Measurements from ENCODE around the gene ZCCHC24.

ZCCHC24 gene

DNA sequence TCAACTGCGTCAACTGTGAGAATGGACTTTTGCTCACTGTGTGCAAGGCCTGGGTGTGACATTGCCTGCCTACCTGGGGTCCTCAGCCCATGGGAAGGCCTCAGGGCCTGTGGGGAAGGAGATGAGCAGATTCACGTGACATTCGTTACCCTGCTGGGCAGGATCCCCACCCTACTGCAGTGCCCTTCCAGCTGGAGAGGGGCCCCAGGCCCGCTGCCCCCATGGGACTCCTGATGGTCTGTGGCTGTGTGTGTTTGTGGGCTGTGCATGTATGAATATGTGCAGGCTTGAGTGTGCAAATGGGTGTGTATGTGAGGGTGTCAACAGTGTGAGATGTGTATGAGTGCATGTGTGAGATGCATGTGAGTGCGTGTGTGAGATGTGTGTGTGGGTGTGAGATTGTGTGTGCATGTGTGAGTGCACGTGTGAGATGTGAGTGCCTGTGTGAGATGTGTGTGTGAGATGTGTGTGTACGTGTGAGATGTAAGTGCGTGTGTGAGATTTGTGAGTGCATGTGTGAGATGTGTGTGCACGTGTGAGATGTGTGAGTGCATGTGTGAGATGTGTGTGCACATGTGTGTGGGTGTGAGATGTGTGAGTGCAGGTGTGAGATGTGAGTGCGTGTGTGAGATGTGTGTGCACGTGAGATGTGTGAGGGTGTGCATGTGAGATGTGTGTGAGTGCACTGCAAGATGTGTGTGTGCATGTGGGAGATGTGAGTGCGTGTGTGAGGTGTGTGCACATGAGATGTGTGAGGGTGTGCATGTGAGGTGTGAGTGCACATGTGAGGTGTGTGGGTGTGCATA, 68.5 kb downstream of the ZCCHC24 start:
- peak in 2 of 10 donors; percentile 12 to 72 for DNase-seq
- intact Hi-C loops (cut with DNase I), result no loop called here

DNA sequence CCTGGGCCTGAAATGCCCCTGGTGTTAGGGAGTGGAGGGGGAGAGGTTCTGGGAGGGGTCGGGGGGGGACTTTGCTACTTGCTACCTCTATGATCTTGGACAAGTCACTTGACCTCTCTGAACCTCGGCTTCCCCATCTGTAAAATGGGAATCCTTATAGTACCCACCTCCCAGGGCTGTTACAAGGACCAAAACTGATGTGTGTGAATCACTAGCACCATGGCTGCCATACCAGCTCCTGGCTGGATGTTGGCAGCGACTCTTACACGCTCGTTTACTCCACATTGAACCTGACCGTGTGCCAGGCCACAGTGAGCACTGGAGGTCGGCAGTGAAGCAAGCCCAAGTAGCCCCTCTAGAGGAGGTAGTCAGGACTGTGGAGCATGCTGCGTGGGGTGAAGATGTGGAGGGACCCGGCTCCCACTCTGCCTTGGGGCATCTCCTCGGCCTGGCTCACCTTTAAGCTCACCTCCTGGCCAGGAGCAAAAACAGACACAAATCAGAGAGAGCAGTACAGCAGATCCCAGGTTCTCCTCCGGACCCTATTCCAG, 69.3 kb downstream of the ZCCHC24 start:
- intact Hi-C loops (cut with DNase I), result no loop called here
- DNase-seq, result peak in 3 of 10 donors; percentile 3 to 59 (median 47)

DNA sequence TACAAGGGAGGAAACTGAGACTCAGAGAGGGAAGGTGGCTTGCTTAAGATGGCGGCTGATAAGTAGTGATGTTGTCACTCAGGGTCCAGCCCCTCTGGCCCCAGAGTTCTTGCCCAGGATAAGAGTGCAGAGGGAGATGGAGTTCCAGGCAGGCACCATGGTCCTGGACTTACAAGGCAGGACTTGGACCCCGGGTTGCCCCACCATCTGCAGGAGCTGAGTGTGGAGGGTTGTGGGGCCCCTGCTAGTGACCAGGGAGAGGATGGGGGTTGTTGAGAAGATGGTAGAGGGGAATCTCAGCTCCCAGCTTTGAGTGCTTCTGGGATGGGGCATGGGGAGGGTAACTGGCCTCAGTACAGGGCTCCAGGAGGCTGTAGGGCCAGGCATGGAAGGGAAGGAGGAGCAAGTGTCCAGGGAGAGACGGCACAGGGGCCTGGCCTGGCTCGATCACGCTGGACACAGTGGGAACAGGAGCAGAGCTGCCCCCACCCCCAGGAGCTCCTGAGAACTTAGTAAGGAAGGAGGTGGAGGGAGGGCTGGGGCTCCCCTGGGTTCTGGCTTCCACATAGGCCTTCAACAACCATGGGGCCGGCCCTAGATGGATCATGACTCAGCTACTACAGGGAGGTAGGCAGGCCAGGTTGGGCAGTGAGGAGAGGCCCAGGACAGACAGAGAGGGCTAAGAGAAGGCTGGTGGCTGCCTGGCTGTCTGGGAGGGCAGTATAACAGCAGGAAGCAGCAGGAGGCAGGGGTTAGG, 69.9 kb downstream of the ZCCHC24 start:
- peak in 3 of 10 donors; percentile 10 to 69 (median 66) for DNase-seq

DNA sequence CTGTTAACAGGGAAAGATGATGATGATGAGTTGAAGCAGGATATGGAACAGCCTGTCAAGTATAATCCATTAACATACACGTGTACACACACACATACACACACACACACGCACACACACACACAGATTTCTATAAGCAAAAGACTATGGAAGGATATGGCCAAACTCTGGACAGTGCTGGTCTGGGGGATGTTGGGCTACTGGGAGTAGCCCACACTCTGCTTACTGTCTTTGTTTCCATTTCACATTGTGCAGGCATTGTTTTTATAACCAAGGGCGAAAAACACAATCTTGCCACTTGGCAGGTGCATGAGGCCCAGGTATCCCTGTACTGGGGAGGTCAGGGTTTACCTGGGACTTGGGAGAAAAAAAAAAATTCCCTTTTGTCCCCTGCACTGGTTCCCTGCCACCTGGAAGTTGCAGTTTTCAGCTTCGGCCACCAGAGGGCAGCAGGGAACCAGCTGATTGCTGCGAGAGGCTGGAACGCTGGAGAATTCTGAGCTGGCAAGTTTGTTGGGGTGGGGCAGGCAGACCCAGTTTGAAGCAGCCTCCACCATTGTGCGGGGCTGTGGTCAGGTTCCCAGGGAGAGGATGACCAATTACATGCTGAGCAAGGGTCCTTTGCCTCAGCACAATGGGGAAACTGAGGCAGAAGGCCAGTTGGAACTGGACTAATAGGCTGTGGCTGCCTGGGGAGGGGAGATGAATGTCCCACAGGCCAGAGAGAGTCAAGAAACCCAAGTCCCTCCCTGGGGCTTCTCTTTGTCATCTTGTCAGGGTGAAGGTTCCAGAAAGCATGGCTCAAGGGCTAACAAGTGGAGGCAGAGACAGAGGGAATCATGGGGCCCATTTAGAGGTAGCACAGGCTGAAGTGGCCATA, 70.9 kb downstream of the ZCCHC24 start:
- DNase-seq, result peak; percentile 59 to 97 (median 87)
- intact Hi-C loops (cut with DNase I), result loop anchor here (1.0 to 5.0 kb wide), 2 partner anchors 93 to 113 kb away; no protein-coding TSS in a partner anchor

More for the DNA sequence above, 69.9 kb downstream of the ZCCHC24 start:
- intact Hi-C loops (cut with DNase I), result no loop called here

DNA sequence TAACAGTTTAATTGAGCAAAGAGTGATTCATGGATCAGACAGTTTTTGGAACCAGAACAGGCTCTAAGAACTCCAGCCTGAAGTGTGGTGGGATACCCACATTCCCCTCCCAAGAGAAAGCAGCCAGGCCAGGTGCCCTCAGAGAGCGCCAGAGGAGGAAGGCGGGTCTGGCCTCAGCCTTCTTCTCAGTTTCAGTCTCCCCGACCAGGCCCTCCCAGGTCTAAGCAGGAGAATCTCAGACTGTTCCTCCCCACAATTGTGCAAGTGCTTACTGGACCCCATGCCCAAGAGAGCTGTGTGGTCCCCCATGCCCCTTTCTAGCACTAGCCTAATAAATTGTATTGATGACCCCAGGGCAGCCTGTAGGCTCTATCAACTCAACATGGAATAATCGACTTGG, 72.6 kb downstream of the ZCCHC24 start:
- intact Hi-C loops (cut with DNase I), result loop anchor here (5.0 kb wide), 1 partner anchor 114 kb away; no protein-coding TSS in a partner anchor
- peak in 2 of 10 donors; percentile 7 to 44 for DNase-seq

DNA sequence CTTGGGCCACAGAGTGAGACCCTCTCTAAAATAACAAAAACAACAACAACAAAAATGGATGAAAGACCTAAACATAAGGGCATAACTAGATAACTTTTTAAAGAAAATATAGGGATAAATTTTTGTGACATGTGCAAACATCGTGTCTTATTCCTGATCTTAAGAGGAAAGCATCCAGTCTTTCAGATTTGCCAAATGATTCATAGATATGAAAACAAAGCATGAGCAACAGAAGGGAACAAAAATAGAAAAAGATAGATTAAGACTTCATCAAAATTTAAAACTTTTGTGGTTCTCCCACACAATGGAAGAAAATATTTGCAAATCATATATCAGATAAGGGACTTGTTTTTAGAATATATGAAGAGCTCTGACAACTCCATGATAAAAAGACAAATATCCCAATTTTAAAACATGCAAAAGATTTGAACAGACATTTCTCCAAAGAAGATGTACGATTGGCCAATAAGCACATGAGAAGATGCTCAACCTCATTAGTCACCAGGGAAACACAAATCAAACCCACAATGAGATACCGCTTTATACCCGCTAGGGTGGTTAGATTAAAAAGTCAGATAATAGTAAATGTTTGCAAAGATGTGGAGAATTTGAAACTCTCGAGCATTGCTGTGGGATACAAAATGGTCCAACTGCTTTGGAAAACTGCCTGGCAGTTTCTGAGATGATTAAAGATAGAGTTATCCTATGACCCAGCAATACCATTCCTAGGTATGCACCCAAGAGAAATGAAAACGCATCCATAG, 77.8 kb downstream of the ZCCHC24 start:
- intact Hi-C loops (cut with DNase I), result no loop called here
- no peak for DNase-seq

DNA sequence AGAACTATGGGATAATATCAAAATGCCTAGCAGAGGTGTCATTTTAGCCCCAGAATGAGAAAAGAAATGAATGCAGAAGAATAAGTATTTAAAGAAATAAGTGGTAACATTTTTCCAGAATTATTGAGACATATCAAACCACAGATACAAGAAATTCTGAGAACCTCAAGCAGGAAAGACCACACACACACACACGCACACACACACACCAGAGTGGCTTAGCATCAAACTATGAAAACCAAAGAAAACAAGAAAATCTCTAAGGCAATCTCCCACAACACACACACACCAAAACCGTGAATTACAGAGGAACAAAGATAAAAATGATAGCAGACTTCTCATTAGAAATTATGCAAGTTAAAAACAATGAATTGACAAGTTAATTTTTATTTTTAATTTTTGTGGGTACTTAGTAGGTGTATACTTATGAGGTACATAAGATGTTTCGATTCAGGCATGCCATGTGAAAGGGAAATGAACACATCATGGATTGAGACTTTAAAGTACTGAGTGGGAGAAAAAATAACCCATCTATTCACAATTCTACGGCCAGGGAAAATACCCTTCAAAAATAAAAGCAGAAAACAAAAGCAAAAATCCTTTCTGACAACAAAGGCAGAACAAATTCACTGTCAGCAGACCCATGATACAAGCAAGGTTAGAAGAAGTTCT, 83.6 kb downstream of the ZCCHC24 start:
- DNase-seq, result no peak
- intact Hi-C loops (cut with DNase I), result no loop called here

DNA sequence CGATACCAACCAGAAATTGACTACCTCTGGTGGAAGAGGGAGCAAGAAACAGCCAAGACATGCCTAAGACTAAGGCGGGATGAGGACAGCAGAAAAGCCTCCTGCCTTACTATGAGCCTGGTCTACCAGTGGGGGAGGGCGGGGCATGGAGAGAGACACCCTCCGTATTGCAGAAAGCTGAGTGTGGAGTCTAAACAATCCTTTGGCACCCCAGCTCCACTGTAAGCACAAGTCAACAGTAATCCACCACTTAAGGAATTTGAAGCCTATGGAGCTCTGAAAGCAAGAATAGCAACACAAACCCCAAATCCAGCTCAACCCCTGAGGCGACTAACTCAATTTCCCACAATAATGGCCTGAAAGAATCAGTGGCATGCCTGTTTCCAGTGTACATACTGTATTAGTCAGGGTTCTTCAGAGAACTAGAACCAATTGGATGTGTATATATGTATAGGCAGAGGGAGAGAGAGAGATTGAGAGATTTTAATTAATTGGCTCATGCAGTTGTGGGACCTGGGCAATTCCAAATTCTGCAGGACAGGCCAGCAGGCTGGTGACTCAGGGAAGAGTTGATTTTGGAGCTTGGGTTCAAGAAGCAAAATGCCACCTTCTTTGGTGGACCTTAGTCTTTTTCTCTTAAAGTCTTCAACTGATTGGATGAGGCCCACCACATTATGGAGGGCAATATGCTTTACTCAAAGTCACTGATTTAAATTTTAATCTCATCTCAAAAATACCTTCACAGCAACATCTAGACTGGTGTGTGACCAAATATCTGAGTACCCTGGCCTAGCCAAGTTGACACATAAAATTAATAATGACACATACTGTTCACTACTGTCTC, 84.7 kb downstream of the ZCCHC24 start:
- no peak for DNase-seq
- intact Hi-C loops (cut with DNase I), result no loop called here

DNA sequence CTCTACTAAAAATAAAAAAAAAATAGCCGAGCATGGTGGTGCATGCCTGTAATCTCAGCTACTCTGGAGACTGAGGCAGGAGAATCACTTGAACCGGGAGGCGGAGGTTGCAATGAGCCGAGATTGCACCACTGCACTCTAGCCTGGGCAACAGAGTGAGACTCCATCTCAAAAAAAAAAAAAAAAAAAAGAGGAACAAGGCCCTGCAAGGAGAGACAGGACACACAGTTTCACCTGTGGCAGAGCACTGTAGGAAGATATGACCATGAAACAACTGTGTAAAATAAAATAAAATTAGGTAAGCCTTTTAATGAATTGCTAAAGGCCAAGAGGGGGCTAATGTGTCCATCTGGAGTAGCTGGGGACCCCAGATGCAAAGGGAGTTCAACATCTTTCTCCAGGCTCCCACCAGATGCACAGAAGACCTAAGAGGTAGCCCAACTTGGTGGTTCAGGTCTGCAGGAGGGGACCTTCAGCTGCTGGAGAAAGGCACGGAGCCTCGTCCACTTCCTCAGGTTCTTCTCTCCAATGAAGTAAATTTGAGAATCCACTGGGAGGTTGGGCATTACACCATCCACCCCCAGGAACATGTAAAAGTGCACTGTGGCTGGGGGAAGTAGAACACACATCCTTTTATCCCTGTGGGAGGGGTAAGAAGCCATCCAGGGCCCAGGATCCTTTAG, 85.5 kb downstream of the ZCCHC24 start:
- intact Hi-C loops (cut with DNase I), result no loop called here
- peak in 2 of 10 donors; percentile 9 to 26 for DNase-seq

DNA sequence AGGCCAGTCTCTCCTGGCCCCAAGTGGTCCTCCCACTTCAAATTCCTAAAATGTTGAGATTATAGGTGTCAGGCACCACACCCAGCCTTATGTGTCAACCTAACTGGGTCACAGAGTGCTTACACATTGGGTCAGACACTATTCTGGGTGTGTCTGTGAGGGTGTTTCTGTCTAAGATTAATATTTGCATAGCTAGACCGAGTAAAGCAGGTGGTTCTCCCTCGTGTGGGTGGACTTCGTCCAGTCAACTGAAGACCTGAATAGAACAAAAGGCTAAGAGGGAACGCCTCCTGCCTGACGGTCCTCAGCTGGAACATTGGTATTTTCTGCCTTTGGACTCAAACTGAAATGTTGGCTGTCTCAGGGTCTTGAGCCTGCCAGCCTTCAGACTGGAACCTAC, 86.6 kb downstream of the ZCCHC24 start:
- peak in 1 of 10 donors; percentile 1 for DNase-seq
- intact Hi-C loops (cut with DNase I), result no loop called here

DNA sequence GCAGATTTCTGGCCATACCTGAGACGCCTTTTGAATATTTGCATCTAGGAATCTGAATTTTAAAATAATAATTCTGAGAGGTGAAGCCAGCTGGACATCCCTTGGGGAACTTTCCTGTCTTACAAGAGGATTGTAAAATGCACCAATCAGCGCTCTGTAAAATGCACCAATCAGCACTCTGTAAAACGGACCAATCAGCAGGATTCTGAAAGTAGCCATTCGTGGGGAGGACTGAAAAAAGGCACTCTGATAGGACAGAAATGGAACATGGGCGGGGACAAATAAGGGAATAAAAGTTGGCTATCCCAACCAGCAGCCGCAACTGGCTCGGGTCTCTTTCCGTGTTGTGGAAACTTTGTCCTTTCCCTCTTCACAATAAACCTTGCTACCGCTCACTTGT, 88.2 kb downstream of the ZCCHC24 start:
- peak in 2 of 10 donors; percentile 21 to 50 for DNase-seq
- intact Hi-C loops (cut with DNase I), result no loop called here

DNA sequence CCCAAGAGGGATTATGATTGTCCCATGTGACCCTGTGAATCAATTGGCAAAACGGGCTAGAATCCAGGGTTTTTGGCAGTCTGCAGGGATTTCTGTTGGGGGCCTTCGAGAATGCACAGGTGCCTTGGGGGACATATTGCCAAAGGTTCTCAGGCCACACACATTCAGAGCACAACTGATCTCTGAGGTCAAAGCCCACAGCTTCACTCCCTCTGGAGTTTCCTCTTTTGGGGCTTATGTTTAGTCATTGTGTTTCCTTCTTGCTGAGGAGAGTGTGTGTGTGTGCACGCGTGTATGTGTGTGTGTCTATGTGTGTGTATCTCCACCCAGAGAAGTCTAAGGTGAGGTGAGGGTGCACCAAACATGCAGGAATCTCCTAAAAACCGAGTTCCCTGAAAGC, 89.3 kb downstream of the ZCCHC24 start:
- peak in 1 of 10 donors; percentile 10 for DNase-seq
- intact Hi-C loops (cut with DNase I), result no loop called here

DNA sequence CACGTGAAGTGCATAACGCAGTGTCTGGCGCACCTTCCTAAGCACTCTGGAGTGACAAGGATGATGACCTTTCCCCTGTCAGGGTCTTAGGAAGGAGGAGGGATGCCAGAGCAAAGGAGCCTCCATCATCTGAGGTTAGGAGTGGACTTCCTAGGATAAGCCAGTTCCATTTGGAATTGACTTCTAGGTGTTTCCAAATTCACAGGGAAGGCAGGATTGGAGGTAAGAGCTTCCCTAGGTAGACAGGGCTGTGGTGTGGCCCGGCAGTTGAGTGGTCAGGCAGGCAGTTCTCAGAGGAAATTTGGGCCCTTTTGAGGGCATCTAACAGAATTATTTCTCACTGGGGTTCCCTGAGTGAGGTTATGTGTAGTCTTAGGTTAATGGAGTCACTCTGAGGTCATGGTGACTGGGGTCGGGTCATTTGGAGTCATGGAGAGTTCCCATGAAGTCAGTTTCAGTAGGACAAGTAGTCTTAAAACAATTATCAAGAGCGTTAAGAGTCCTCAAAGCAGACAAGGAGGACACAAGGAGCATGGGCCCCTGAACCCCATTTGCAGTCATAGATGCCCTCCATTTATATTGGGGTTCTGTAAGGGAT, 89.9 kb downstream of the ZCCHC24 start:
- intact Hi-C loops (cut with DNase I), result no loop called here
- peak in 1 of 10 donors; percentile 1 for DNase-seq

DNA sequence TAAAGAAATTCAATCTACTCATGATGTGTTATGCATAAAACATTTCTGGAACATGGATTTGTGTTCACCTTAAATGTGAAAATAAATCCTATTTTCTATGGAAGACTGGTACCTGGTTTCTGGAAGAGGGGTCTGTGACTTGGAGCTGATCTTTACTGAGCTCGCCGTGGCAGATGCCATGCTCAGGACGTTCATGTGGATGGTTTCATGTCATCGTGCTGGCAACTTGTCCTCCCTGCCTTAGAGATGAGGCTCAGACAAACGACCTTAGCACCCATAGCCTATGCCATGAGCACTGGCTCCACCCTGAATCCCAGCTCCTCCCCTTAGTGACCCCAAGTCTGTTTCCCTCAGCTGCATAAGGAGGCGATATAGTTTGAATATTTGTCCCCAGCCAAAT, 90.8 kb downstream of the ZCCHC24 start:
- DNase-seq, result no peak
- intact Hi-C loops (cut with DNase I), result no loop called here

DNA sequence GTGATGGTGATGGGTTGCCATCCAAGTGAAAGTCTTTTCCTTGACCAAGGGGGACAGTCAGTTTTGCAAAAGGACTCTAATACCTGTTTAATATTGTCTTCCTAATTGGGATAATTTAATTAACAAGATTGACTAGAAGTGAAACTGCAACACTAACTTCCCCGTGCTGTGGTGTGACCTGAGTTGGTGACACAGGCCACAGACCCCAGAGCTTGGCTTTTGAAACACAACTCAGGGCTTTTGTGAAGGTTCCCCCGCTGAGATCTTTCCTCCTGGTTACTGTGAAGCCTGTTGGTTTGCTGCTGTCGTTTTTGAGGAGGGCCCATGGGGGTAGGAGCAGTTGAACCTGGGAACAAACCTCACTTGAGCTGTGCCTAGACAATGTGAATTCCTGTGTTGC, 91.3 kb downstream of the ZCCHC24 start:
- intact Hi-C loops (cut with DNase I), result no loop called here
- no peak for DNase-seq

DNA sequence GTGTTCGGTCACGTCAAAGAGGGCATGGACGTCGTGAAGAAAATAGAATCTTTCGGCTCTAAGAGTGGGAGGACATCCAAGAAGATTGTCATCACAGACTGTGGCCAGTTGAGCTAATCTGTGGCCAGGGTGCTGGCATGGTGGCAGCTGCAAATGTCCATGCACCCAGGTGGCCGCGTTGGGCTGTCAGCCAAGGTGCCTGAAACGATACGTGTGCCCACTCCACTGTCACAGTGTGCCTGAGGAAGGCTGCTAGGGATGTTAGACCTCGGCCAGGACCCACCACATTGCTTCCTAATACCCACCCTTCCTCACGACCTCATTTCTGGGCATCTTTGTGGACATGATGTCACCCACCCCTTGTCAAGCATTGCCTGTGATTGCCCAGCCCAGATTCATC, 91.7 kb downstream of the ZCCHC24 start:
- intact Hi-C loops (cut with DNase I), result no loop called here
- peak in 2 of 10 donors; percentile 14 to 70 for DNase-seq

DNA sequence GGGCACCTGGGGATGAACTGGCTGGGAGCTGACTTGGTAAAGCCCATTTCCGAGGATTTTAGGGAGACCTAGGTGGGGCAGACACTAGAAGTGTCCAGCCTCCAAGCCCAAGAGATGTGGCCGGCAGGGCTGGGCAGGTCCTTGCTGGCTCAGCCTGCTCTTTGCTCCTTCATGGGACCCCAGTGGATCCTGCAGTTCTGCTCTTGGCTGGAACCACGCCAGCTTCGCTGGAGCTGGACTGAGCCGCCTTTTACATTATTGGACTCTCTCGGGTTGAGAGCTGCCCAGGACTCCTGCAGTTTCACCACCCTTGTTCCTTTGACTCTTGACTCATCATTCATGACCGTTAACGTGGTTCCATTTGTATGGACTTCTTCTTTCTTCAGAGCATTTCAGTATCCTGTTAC, 92.4 kb downstream of the ZCCHC24 start:
- intact Hi-C loops (cut with DNase I), result no loop called here

More for the DNA sequence above, 92.4 kb downstream of the ZCCHC24 start:
- DNase-seq, result peak in 2 of 10 donors; percentile 11 to 73

All from posterior cingulate gyrus (tissue), 11 donors.